RWPE2 (cell line): ENCODE measurements around the gene CRB2.

Experiments
- ATAC-seq: fragments of 200-7000 bp; cut with Tn5 transposase; 3 replicates; pipeline ENCODE4 v1.9.1; 2021; ENCODE audit warnings: low read depth
- DNase-seq: peaks from one replicate; pipeline ENCODE4 v3.0.0-alpha.2; 2020; ENCODE audit warnings: low spot score
- H3K27ac ChIP-seq: fragments of 450-650 bp; 2 replicates; pipeline ENCODE4 v1.5.1; 2017; ENCODE audit warnings: mild to moderate bottlenecking; ENCODE audit not compliant: poor library complexity, severe bottlenecking
- H3K27me3 ChIP-seq: fragments of 250-450 bp; sonication (Bioruptor Pico); 2 replicates; pipeline ENCODE4 v1.5.1; 2021; ENCODE audit warnings: mild to moderate bottlenecking, moderate library complexity; ENCODE audit not compliant: insufficient read depth, poor library complexity, severe bottlenecking
- H3K36me3 ChIP-seq: fragments of 250-450 bp; sonication (Bioruptor Pico); 2 replicates; pipeline ENCODE4 v1.5.1; 2020; ENCODE audit warnings: low read depth, mild to moderate bottlenecking, moderate library complexity
- H3K4me1 ChIP-seq: fragments of 250-450 bp; sonication (Bioruptor Pico); 2 replicates; pipeline ENCODE4 v1.5.1; 2021; ENCODE audit warnings: mild to moderate bottlenecking, moderate library complexity; ENCODE audit not compliant: insufficient read depth, poor library complexity, severe bottlenecking
- H3K4me3 ChIP-seq: fragments of 250-450 bp; sonication (Bioruptor Pico); 2 replicates; pipeline ENCODE4 v1.5.1; 2021; ENCODE audit warnings: mild to moderate bottlenecking, moderate library complexity; ENCODE audit not compliant: severe bottlenecking
- H3K9me3 ChIP-seq: fragments of 250-450 bp; sonication (Bioruptor Pico); 2 replicates; pipeline ENCODE4 v1.5.1; 2021; ENCODE audit warnings: mild to moderate bottlenecking, moderate library complexity; ENCODE audit not compliant: severe bottlenecking
- CTCF ChIP-seq: fragments of 450-650 bp; IDR thresholded peaks from one replicate; pipeline ENCODE4 v1.5.1; 2017; ENCODE audit warnings: mild to moderate bottlenecking, moderate library complexity; ENCODE audit not compliant: poor library complexity, severe bottlenecking

Gene CRB2

GRCh38 chr9:123322273-123323195, 33.5 kb upstream of the CRB2 start:
- Histone ChIP-seq H3K4me3 (no peak overlapping the region), H3K4me1 (peaks cover 2% of the 10 kb centered on the region), H3K27me3 (no peaks in the 10 kb centered on the region), H3K36me3 (no peaks in the 10 kb centered on the region), H3K27ac (no peak overlapping the region), H3K9me3 (no peaks in the 10 kb centered on the region)
- DNase-seq, result no peak
- ATAC-seq, result no peak
- no peak for TF ChIP-seq CTCF

- DNase-seq (no peak), ATAC-seq (no peak)
- no peak for TF ChIP-seq CTCF
- H3K36me3 ChIP-seq, result no peaks in the 10 kb centered on the region
- peaks cover 2% of the 10 kb centered on the region for H3K4me1 ChIP-seq
- no peak overlapping the region for H3K27ac ChIP-seq
- H3K27me3 ChIP-seq, result no peaks in the 10 kb centered on the region
- no peaks in the 10 kb centered on the region for H3K9me3 ChIP-seq
- H3K4me3 ChIP-seq, result no peak overlapping the region
These were observed 32.6 kb upstream of the CRB2 start for GRCh38 chr9:123323196-123324013.

DNA sequence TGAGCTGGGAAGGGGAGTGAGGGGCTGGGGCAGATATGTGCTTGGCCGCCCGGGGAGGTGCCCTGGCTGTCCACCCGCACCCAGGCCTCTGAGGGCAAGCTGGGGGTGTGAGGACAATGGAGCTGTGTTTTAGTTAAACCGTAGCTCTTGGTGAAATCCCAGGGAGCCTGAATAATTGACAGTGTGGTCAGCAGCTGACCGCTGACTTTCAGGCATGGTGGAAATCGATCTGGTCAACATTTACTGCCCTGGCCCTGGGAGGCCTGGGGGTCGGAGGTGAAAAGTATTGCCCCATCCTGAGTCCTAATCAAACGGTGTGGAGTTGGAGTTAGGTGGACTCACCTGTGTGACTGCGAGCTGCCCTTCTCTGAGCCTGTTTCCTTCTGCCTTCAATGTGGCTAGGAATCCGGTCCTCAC, 31.2 kb upstream of the CRB2 start:
- Histone ChIP-seq H3K9me3 (no peaks in the 10 kb centered on the region), H3K36me3 (no peaks in the 10 kb centered on the region), H3K4me1 (peaks cover 2% of the 10 kb centered on the region), H3K27ac (no peak overlapping the region), H3K4me3 (no peak overlapping the region), H3K27me3 (no peaks in the 10 kb centered on the region)
- no peak for TF ChIP-seq CTCF
- DNase-seq (no peak), ATAC-seq (no peak)

DNA sequence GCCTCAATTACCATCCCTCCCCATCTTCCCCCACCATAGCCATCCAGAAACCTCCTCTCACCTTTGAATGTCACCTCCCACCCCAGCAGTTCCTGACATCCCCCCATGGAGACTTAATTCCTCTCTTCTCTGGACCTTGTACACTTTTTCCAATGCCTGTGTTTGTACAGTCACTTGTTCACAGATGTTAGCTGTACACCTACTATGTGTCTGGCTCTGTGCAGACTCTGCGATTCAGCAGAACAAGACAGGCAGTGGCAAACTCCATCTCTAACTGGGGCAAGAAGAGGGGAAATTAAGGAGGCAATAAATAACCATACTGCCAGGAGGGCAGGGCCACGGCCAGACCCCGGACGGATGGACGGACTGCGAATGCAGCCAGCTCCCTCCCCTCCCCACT, 29.8 kb upstream of the CRB2 start:
- no peak for TF ChIP-seq CTCF
- Histone ChIP-seq H3K27me3 (no peaks in the 10 kb centered on the region), H3K36me3 (no peaks in the 10 kb centered on the region), H3K4me3 (no peak overlapping the region), H3K9me3 (no peaks in the 10 kb centered on the region), H3K4me1 (peaks cover 2% of the 10 kb centered on the region), H3K27ac (no peak overlapping the region)
- ATAC-seq, result no peak
- DNase-seq, result no peak
